CMK (cell line): Measurements from ENCODE around the gene CEMP1.
"Not testable (repeated sequence)": the region's sequence is repeated elsewhere in the genome, so short reads cannot be mapped to it uniquely, and the experiment has no call there.

Experiments used
- DNase-seq: peaks from one replicate; pipeline ENCODE4 v3.0.0-alpha.2; 2010; ENCODE audit warnings: low read depth

Gene CEMP1

GRCh38 chr16:2535625-2536013, 4.4 kb upstream of the CEMP1 start:
- DNase-seq = no peak

- not testable (repeated sequence) for DNase-seq
These were observed 3.1 kb upstream of the CEMP1 start for GRCh38 chr16:2534335-2534734.

GRCh38 chr16:2533912-2534311, 2.7 kb upstream of the CEMP1 start:
- no peak for DNase-seq

DNA sequence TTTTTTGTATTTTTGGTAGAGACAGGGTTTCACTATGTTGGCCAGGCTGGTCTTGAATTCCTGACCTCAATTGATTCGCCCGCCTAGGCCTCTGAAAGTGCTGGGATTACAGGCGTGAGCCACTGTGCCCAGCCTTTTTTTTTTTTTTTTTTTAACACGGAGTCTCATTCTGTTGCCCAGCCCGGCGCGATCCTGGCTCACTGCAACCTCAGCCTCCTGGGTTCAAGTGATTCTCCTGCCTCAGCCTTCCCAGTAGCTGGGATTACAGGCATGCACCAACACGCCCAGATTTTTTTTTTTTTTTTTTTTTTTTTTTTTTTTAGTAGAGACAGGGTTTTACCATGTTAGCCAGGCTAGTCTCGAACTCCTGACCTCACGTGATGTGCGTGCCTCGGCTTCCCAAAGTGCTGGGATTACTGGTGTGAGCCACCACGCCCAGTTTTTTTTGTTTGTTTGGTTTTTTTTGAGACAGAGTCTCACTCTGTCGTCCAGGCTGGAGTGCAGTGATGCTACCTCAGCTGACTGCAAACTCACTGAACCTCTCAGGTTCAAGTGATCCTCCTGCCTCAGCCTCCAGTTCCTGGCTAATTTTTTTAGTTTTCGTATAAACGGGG, 2.0 kb upstream of the CEMP1 start:
- not testable (repeated sequence) for DNase-seq

- no peak for DNase-seq
These were observed 1.4 kb upstream of the CEMP1 start for GRCh38 chr16:2532494-2533141.

DNA sequence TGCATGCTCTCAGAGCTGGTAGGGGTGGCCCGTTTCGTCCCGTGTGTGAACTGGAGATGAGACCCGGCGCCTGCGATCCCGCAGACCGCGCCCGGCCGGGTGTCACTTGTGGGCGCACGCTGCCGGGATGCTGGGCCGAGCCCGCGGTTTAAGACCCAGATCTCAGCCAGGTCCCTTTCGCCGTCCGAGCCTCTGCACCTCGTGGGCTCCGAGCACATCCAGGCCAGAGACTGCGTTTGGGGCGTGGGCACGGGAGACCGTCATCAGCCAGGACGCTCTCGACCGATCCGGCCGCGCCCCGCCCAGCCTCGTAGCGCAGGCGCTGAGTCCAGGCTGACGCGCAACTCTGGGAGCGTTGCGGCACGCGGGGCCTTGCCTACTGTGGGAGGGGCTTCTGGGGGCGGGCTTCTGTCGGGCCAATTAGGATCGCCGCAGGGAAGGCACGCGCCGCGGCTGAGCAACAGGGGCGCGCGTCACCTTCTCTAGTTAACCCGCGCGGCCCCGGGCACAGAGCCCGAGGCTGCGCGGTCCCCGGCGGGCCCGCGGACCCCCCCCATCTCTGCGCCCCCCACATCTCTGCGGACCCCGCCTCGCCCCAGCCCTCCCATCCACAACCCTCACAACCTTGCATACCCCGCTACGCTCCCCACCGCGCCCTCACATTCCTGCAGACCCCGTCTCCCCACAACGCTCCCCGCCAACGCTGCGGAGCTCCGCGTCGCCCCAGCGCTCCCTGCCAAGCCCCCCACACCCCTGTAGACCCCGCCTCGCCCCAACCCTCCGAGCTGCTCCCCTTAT, 687 bp upstream of the CEMP1 start:
- DNase-seq = peak; percentile 87

DNA sequence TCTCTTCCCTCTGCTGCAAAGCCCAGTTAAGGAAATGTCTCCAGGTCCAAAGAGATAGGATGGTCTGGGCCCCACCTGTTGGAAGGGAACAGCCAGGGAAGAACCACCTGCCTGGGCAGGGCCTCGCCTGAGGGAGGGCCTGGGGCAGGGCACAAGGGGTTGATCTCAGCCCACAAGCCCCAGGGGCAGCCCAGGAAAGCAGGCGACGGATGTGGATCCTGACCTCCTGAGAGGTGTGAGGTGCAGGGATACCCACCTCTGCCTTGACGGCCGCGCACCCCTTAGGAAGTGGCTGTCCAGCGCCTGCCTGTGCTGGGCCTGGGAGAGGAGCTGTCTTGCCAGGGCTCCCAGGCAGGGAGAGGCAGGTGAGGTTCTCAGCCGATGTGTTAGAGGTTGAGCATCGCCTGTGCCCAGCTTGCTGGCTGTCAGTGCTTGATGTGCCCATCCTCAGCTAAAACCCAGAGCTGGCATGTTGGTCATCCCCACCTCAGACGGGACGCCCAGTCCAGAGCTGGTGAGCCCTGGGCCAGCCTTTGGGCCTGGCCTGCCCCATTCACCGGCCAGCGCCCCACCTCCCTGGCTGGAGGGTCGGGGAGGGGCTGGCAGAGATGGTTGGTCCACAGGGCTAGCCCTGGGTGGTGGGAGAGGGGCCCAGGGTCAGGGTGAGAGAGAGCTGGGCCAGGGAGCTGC, 434 bp downstream of the CEMP1 start:
- no peak for DNase-seq

- no peak for DNase-seq
These were observed 1.1 kb downstream of the CEMP1 start for GRCh38 chr16:2529961-2530628.

- no peak for DNase-seq
These were observed 1.9 kb downstream of the CEMP1 start for GRCh38 chr16:2529061-2529931.

DNA sequence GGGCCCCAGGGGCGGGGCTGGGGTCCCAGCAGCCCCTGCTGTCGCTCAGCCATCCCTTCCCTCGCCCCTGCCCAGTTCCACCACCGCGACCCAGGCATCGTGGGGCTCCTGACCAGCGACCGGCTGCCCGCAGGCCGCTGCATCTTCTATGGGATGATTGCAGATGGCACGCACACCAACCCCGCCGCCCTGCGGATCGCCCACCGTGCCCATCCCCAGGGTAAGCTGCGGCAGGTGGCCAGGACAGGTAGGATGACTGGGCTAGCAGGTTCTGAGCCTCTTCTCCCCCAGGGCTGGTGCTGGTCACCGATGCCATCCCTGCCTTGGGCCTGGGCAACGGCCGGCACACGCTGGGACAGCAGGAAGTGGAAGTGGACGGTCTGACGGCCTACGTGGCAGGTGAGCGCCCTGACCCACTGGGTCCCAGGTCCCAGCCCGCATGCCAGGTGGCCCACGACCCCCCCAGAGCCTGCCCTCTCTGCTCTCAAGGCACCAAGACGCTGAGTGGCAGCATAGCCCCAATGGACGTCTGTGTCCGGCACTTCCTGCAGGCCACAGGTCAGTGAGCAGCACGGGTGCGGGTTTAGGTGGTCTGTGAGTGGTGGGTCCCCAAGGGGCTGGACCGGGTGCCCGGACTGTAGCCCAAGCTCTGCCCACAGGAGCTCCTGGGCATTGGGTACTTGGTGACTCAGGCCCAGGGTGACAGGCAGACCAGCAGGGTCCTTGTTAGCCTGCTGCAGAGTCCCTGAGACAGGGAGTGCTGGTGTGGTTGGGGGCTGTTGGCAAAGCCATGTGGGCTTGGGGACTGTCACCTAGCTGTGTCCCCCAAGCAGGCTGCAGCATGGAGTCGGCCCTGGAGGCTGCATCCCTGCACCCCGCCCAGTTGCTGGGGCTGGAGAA, 2.8 kb downstream of the CEMP1 start:
- no peak for DNase-seq

DNA sequence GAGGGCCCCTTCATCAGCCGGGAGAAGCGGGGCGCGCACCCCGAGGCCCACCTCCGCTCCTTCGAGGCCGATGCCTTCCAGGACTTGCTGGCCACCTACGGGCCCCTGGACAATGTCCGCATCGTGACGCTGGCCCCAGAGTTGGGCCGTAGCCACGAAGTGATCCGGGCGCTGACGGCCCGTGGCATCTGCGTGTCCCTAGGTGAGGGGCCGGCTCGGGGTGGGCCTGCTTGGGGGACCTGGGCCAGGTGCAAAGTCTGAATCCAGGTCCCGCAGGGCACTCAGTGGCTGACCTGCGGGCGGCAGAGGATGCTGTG, 3.5 kb downstream of the CEMP1 start:
- DNase-seq = no peak

- DNase-seq = no peak
These were observed 4.0 kb downstream of the CEMP1 start for GRCh38 chr16:2527071-2527783.

DNA sequence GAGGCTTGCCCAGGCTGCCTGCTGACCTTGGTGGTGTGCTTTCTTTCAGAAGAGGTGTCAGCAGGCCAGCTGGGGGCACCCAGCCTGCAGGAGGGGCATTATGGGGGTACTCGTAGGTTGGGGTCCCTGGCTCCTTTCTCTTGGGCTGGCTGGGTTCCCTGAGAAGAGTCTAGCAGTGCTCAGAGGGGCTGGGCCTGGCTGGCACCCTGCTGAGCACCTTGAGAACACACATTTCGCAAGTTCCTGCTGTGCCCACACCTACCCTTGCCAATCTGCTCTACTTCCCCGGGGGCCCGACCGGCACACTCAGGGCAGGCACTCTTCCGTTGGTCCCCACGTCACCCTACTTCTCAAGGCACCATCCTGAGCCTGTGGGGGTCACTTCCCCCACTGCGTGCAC, 5.1 kb downstream of the CEMP1 start:
- DNase-seq = no peak

- DNase-seq = no peak
These were observed 6.8 kb downstream of the CEMP1 start for GRCh38 chr16:2524339-2524938.

GRCh38 chr16:2523801-2524231, 7.4 kb downstream of the CEMP1 start:
- no peak for DNase-seq

DNA sequence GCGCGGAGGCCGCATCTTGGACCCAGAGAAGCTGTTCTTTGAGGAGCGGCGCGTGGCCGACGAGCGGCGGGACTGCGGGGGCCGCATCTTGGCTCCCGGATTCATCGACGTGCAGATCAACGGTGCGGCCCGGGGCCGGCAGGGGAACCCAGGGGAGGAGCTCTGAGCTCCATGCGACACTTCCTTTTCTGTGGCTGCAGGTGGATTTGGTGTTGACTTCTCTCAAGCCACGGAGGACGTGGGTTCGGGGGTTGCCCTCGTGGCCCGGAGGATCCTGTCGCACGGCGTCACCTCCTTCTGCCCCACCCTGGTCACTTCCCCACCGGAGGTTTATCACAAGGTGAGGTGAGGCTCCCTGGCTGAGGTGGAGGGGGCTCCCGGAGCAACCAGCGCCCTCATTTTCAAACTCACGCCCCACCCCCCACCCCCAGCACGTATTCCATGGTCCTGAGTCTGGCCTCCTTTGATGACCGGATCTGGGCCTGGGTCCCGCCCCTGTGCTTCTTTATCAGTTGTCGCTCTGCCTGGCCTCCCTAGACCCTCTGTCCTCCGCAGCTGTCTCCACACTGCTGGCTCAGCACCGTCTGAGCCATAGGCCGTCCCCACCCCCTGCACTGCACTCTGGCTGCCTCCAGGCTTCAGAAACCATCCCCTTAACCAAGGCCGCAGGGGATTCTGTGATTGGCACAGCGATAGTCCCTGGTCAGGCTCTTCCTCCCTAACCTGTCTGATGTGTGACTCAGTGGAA, 10.2 kb downstream of the CEMP1 start:
- no peak for DNase-seq

DNA sequence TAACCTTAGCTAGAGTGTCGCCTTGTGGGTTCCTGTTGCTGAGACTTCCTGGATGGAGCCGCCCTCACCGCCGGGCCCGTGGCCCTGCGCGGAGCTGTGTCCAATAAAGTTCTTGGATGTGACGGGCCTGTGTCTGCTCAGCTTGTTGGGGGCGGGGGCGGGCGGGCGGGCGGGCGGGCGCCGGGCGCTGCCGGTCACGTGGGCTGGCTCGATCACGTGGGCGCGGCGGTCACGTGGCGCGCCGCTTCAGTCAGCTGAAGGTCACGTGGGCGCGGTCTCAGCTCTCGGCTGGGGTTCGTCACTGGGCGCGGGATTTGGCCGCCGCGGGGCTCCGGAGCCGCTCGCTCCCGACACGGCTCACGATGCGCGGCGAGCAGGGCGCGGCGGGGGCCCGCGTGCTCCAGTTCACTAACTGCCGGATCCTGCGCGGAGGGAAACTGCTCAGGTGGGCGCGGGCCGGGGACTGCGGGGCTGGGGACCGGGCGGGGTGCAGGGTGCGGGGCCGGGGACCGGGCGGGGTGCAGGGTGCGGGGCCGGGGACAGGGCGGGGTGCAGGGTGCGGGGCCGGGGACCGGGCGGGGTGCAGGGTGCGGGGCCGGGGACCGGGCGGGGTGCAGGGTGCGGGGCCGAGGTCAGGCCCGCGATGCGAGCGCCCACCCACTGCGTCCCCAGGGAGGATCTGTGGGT, 11.0 kb downstream of the CEMP1 start, which contains the start of gene AMDHD2:
TSS of gene AMDHD2 (plus strand) at position 275 of the 687 bp plus-strand sequence. CDS start at position 363, 88 bp downstream.
- peak; percentile 60 for DNase-seq

DNA sequence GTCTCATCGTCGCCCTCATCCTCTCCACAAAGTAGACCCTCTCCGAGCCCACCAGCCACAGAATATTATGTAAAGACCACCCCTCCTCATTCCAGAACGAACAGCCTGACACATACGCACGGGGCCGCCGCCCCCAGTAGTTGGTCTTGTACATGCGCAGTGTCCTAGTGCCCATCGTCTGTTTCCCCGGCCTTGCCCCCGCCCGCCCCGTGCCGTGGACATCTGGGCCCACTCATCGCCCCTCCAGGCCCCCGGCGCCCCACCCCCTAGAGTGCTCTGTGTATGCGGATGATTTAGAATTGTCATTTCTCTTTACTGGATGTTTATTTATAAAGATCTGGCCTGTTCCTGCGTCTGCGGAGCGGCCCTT, 11.5 kb downstream of the CEMP1 start:
- DNase-seq = no peak
